ENCODE measurements around the gene CCDC186. TPM values are rescaled to one million over a fixed set of nuclear protein-coding genes. Genes with fewer than 3 reads are reported as not detected.
"Not testable (repeated sequence)": the region's sequence is repeated elsewhere in the genome, so short reads cannot be mapped to it uniquely, and the experiment has no call there.

Gene CCDC186
- total RNA-seq, 1 donor from 2014 or later, result 20.4 TPM

DNA sequence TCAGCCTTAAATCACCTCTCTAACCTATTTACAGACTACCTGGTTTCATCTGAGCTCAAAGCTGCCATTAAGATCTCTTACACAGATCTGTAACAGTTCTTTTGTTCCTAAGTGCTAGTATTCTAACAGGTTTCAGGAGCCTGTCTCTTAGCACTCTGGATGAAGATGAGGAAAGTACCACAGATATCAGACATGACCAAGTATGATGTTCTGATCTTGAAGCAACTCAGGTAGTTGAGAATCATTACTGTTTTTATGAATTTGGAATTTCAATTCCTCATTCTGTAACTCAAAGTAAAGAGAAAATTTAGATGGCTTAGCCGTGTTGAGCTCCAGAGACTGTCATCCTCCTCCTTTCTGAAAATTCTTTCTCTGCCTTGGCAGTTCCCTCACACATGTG, 30.8 kb downstream of the CCDC186 start:
- peaks cover 30% of the 10 kb centered on the region for H3K36me3 Mint-ChIP-seq (ENCODE audit: low read depth)
- H3K4me1 Mint-ChIP-seq (ENCODE audit: low read depth), result no peaks in the 10 kb centered on the region
- TF ChIP-seq, protein P1, sequence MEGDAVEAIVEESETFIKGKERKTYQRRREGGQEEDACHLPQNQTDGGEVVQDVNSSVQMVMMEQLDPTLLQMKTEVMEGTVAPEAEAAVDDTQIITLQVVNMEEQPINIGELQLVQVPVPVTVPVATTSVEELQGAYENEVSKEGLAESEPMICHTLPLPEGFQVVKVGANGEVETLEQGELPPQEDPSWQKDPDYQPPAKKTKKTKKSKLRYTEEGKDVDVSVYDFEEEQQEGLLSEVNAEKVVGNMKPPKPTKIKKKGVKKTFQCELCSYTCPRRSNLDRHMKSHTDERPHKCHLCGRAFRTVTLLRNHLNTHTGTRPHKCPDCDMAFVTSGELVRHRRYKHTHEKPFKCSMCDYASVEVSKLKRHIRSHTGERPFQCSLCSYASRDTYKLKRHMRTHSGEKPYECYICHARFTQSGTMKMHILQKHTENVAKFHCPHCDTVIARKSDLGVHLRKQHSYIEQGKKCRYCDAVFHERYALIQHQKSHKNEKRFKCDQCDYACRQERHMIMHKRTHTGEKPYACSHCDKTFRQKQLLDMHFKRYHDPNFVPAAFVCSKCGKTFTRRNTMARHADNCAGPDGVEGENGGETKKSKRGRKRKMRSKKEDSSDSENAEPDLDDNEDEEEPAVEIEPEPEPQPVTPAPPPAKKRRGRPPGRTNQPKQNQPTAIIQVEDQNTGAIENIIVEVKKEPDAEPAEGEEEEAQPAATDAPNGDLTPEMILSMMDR (IDR thresholded peaks at IDR 0.05), result no peak
- H3K27me3 Mint-ChIP-seq (ENCODE audit: low read depth), result no peaks in the 10 kb centered on the region
- DNase-seq (ENCODE audit: low spot score), result no peak
- no peaks in the 10 kb centered on the region for H3K9me3 Mint-ChIP-seq (ENCODE audit: low read depth)
- no peak overlapping the region for H3K4me3 Mint-ChIP-seq (ENCODE audit: unreplicated experiment)
- no peak overlapping the region for H3K27ac Mint-ChIP-seq (ENCODE audit: unreplicated experiment)

DNA sequence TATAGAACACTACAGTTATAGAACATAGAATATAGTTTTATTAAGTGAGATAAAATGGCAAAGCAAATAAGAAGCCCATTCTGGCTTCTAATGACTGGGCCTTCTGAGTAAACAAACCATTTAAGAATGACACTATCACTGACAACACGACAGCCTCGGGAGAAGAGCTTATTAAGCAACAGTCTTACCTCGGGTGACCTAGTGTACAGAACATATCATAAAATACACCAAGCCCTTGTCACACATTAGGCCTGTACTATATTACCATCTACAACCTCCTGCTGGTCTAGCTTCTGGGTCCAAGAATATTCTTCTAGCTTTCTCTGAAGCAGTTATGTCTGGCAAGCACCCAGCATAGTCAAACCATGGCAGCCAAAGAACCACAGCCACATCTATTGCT, 32.0 kb downstream of the CCDC186 start:
- no peaks in the 10 kb centered on the region for H3K9me3 Mint-ChIP-seq (ENCODE audit: low read depth)
- no peaks in the 10 kb centered on the region for H3K27me3 Mint-ChIP-seq (ENCODE audit: low read depth)
- no peak overlapping the region for H3K4me3 Mint-ChIP-seq (ENCODE audit: unreplicated experiment)
- no peaks in the 10 kb centered on the region for H3K4me1 Mint-ChIP-seq (ENCODE audit: low read depth)
- no peak overlapping the region for H3K27ac Mint-ChIP-seq (ENCODE audit: unreplicated experiment)
- TF ChIP-seq, protein P1 (IDR thresholded peaks at IDR 0.05), result no peak
- H3K36me3 Mint-ChIP-seq (ENCODE audit: low read depth), result peaks cover 23% of the 10 kb centered on the region
- DNase-seq (ENCODE audit: low spot score), result no peak

DNA sequence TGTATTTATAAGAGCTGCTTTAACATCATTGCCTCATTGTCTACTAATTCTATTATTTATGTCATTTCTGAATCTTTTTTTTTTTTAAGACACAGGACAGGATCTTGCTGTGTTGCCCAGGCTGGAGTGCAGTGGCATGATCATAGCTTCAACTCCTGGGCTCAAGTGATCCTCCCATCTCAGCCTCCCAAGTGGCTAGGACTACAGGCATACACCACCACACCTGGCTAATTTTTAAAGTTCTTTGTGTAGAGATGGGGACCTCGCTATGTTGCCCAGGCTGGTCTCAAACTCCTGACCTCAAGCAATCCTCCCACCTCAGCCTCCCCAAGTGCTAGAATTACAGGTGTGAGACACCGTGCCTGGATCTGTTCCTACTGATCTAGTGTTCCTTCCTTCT, 33.2 kb downstream of the CCDC186 start:
- not testable (repeated sequence) for H3K4me3 Mint-ChIP-seq (ENCODE audit: unreplicated experiment); DNase-seq (ENCODE audit: low spot score); H3K27me3 Mint-ChIP-seq (ENCODE audit: low read depth); H3K9me3 Mint-ChIP-seq (ENCODE audit: low read depth); H3K4me1 Mint-ChIP-seq (ENCODE audit: low read depth); H3K27ac Mint-ChIP-seq (ENCODE audit: unreplicated experiment)
- H3K36me3 Mint-ChIP-seq (ENCODE audit: low read depth), result peaks cover 26% of the 10 kb centered on the region

DNA sequence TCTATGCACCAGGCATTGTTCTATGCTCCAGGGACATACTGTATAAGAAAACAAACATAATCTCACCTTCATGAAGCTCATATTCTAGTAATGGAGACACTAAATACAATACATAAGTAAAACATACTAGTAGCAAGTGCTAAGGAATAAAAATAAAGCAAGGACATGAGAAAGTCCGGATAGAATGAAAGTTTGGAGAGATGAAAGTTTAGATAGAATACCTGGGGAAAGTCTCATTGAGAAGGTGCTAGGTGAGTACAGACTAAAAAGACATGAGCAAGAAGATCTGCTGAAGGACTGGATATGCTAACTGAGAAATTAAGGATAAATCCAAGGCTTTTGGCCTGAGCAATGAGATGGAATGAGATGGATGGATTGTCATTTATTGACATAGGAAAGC, 34.0 kb downstream of the CCDC186 start:
- Mint-ChIP-seq H3K4me3 (ENCODE audit: unreplicated experiment) (no peak overlapping the region), H3K4me1 (ENCODE audit: low read depth) (no peaks in the 10 kb centered on the region), H3K36me3 (ENCODE audit: low read depth) (peaks cover 28% of the 10 kb centered on the region), H3K27me3 (ENCODE audit: low read depth) (no peaks in the 10 kb centered on the region), H3K9me3 (ENCODE audit: low read depth) (no peaks in the 10 kb centered on the region), H3K27ac (ENCODE audit: unreplicated experiment) (no peak overlapping the region)
- no peak for DNase-seq (ENCODE audit: low spot score)
- TF ChIP-seq, protein P1 (IDR thresholded peaks at IDR 0.05), result no peak

DNA sequence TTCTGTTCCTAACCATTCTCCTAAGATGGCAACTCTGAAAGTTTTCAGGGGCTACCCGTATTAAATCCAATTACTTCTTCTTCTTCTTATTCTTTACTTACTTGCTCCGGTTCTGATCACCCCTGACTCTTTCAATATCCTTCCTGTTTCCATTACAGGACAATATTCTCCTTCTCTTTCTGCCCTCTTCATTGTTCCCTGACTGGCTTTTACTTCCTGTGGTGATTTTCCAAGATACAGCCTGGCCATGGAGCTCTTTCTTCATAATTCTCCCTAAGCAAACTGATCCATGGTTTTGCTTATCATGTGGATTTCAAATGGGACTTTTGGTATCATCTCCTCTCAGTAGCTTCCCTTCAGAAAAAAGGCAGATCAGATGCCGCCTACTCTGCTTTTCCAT, 35.4 kb downstream of the CCDC186 start:
- DNase-seq (ENCODE audit: low spot score), result no peak
- no peak overlapping the region for H3K27ac Mint-ChIP-seq (ENCODE audit: unreplicated experiment)
- no peaks in the 10 kb centered on the region for H3K27me3 Mint-ChIP-seq (ENCODE audit: low read depth)
- H3K36me3 Mint-ChIP-seq (ENCODE audit: low read depth), result peaks cover 38% of the 10 kb centered on the region
- H3K4me1 Mint-ChIP-seq (ENCODE audit: low read depth), result no peaks in the 10 kb centered on the region
- TF ChIP-seq, protein P1 (IDR thresholded peaks at IDR 0.05), result no peak
- H3K4me3 Mint-ChIP-seq (ENCODE audit: unreplicated experiment), result no peak overlapping the region
- H3K9me3 Mint-ChIP-seq (ENCODE audit: low read depth), result no peaks in the 10 kb centered on the region

DNA sequence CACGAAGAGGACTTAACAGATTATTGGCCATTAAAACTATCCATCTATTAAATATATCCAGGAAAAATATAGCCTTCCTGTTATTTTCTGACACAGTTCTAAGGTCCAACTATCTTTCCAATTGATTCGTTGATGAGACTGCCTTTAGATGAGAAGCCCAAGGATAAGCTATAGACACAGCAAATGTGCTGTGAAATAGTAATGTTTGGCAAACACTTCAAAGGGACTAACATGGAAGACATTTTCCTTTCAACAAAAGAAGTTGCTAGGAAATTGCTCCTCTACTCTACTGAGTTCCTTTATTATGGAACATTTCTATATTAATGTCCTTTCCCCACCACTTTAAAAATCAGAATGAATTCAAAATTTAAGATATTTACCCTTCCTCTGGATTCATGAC, 38.5 kb downstream of the CCDC186 start:
- TF ChIP-seq, protein P1 (IDR thresholded peaks at IDR 0.05), result no peak
- no peaks in the 10 kb centered on the region for H3K9me3 Mint-ChIP-seq (ENCODE audit: low read depth)
- no peak overlapping the region for H3K27ac Mint-ChIP-seq (ENCODE audit: unreplicated experiment)
- no peak overlapping the region for H3K4me3 Mint-ChIP-seq (ENCODE audit: unreplicated experiment)
- H3K27me3 Mint-ChIP-seq (ENCODE audit: low read depth), result no peaks in the 10 kb centered on the region
- H3K36me3 Mint-ChIP-seq (ENCODE audit: low read depth), result peaks cover 47% of the 10 kb centered on the region
- no peaks in the 10 kb centered on the region for H3K4me1 Mint-ChIP-seq (ENCODE audit: low read depth)
- no peak for DNase-seq (ENCODE audit: low spot score)
